Neural cell (in vitro differentiated cells): ENCODE results near the gene RDH14. TPM values are rescaled to one million over a fixed set of nuclear protein-coding genes. Genes with fewer than 3 reads are reported as not detected.

Experiments
- H2AFZ ChIP-seq: fragments of 200-600, 300-800 bp; sonication (generic), shearing (Covaris generic); 2 replicates; pipeline ENCODE4 v1.6.0; 2014; ENCODE audit warnings: low read depth, mild to moderate bottlenecking, antibody characterized with exemption, low read length, moderate library complexity
- H3F3A ChIP-seq: fragments of 200-600 bp; shearing (Covaris generic); 2 replicates; pipeline ENCODE4 v1.6.1; 2016; ENCODE audit warnings: mild to moderate bottlenecking, moderate library complexity, mixed read lengths, antibody characterized with exemption, low read length; ENCODE audit not compliant: insufficient read depth, poor library complexity, severe bottlenecking
- H3K27ac ChIP-seq: fragments of 200-600, 300-800 bp; sonication (generic), shearing (Covaris generic); 2 replicates; pipeline ENCODE4 v1.5.1; 2014; ENCODE audit warnings: mild to moderate bottlenecking, low read length, moderate library complexity
- H3K27me3 ChIP-seq: fragments of 300-800, 200-600 bp; sonication (generic), shearing (Covaris generic); 2 replicates; pipeline ENCODE4 v1.6.0; 2014; ENCODE audit warnings: mild to moderate bottlenecking, low read depth, low read length, moderate library complexity; ENCODE audit not compliant: insufficient read depth
- H3K36me3 ChIP-seq: fragments of 300-800, 200-600 bp; sonication (generic), shearing (Covaris generic); 2 replicates; pipeline ENCODE4 v1.5.1; 2014; ENCODE audit warnings: mild to moderate bottlenecking, antibody characterized with exemption, low read length, moderate library complexity; ENCODE audit not compliant: insufficient read depth
- H3K4me2 ChIP-seq: fragments of 300-800, 200-600 bp; sonication (generic), shearing (Covaris generic); 2 replicates; pipeline ENCODE4 v1.6.0; 2014; ENCODE audit warnings: mild to moderate bottlenecking, low read length
- H3K4me3 ChIP-seq: fragments of 300-800, 200-600 bp; sonication (generic), shearing (Covaris generic); 2 replicates; pipeline ENCODE4 v1.5.1; 2014; ENCODE audit warnings: mild to moderate bottlenecking, low read length, moderate library complexity
- H3K79me2 ChIP-seq: fragments of 200-600 bp; shearing (Covaris generic); replicated peaks from 2 replicates; pipeline ENCODE4 v1.6.0; 2014; ENCODE audit warnings: mild to moderate bottlenecking, low read length, moderate library complexity; ENCODE audit not compliant: insufficient read depth
- H3K9ac ChIP-seq: fragments of 300-800, 200-600 bp; sonication (generic), shearing (Covaris generic); 2 replicates; pipeline ENCODE4 v1.6.1; 2016; ENCODE audit warnings: mild to moderate bottlenecking, low read length, mixed read lengths
- H3K9me2 ChIP-seq: fragments of 200-600 bp; shearing (Covaris generic); 2 replicates; pipeline ENCODE4 v1.6.1; 2016; ENCODE audit warnings: mild to moderate bottlenecking, low read length, mixed read lengths; ENCODE audit not compliant: insufficient read depth
- H3K9me3 ChIP-seq: fragments of 200-600, 300-800 bp; sonication (generic), shearing (Covaris generic); 2 replicates; pipeline ENCODE4 v1.6.1; 2016; ENCODE audit warnings: mild to moderate bottlenecking, mixed run types, low read length, moderate library complexity, mixed read lengths
- H4K20me1 ChIP-seq: fragments of 200-600 bp; shearing (Covaris generic); 2 replicates; pipeline ENCODE4 v1.6.1; 2016; ENCODE audit warnings: mild to moderate bottlenecking, mixed run types; ENCODE audit not compliant: insufficient read depth
- EP300 ChIP-seq: fragments of 450-650 bp; conservative IDR thresholded peaks from 2 replicates; pipeline ENCODE4 v1.6.1; 2014; ENCODE audit warnings: antibody characterized with exemption, mild to moderate bottlenecking, moderate library complexity; ENCODE audit not compliant: poor library complexity, severe bottlenecking
- EZH2 ChIP-seq: fragments of 200-600, 300-800 bp; shearing (Covaris generic), sonication (generic); IDR thresholded peaks from 2 replicates; pipeline ENCODE4 v1.6.1; 2014; ENCODE audit warnings: antibody characterized with exemption, low read length, borderline replicate concordance, mild to moderate bottlenecking; ENCODE audit not compliant: insufficient read depth, poor library complexity, severe bottlenecking
- MXI1 ChIP-seq: fragments of 450-650 bp; conservative IDR thresholded peaks from 2 replicates; pipeline ENCODE4 v1.6.1; 2014; ENCODE audit warnings: antibody characterized with exemption, mild to moderate bottlenecking; ENCODE audit not compliant: poor library complexity, severe bottlenecking
- POLR2AphosphoS5 ChIP-seq: IDR thresholded peaks from 2 replicates; pipeline ENCODE4 v1.6.1; 2012
- RAD21 ChIP-seq: fragments of 450-650 bp; conservative IDR thresholded peaks from 2 replicates; pipeline ENCODE4 v1.6.1; 2014; ENCODE audit warnings: antibody characterized with exemption, mild to moderate bottlenecking, moderate library complexity
- REST ChIP-seq: IDR thresholded peaks from 2 replicates; pipeline ENCODE4 v1.6.1; 2012; ENCODE audit warnings: borderline replicate concordance
- SMC3 ChIP-seq: fragments of 450-650 bp; conservative IDR thresholded peaks from 2 replicates; pipeline ENCODE4 v1.6.1; 2014; ENCODE audit warnings: antibody characterized with exemption, mild to moderate bottlenecking, moderate library complexity; ENCODE audit not compliant: poor library complexity
- polyA plus RNA-seq: library from polyadenylated mRNA; depleted of rRNA; stranded (reverse); fragments of >200 nt; gene quantifications from 2 replicates; pipeline ENCODE4 v1.2.3, GENCODE V29; 2014
- TF ChIP-seq, protein P1 (sequence below): fragments of 450-650 bp; IDR thresholded peaks from 2 replicates; pipeline ENCODE4 v1.5.1; 2014; ENCODE audit warnings: antibody characterized with exemption, mild to moderate bottlenecking, moderate library complexity; ENCODE audit not compliant: poor library complexity, severe bottlenecking

RDH14 gene
- polyA plus RNA-seq, 1 donor from 2014 or later, result 29.4 TPM

DNA sequence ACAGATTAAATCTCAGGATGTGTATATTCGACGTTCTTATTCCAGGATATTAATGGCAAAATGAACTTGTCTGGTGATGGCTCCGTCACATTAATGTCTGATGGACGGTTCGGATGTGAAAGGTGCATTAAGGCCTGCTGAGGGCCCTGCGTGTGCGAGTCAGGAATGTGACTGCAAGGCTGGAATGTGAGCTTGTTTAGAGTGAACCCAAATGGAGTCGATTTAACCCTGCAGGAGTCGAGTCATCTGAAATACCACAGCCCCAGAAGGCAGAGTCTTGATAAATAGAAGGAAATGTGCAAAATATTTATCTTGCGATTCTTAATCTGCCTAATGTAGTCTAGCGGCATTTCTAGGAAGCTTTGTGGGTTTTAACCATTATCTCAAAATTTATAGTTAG, 44.3 kb downstream of the RDH14 start:
- no peak overlapping the region for H3K9ac ChIP-seq
- no peak for TF ChIP-seq POLR2AphosphoS5
- TF ChIP-seq EP300, result no peak
- no peak for TF ChIP-seq RAD21
- TF ChIP-seq, protein P1, sequence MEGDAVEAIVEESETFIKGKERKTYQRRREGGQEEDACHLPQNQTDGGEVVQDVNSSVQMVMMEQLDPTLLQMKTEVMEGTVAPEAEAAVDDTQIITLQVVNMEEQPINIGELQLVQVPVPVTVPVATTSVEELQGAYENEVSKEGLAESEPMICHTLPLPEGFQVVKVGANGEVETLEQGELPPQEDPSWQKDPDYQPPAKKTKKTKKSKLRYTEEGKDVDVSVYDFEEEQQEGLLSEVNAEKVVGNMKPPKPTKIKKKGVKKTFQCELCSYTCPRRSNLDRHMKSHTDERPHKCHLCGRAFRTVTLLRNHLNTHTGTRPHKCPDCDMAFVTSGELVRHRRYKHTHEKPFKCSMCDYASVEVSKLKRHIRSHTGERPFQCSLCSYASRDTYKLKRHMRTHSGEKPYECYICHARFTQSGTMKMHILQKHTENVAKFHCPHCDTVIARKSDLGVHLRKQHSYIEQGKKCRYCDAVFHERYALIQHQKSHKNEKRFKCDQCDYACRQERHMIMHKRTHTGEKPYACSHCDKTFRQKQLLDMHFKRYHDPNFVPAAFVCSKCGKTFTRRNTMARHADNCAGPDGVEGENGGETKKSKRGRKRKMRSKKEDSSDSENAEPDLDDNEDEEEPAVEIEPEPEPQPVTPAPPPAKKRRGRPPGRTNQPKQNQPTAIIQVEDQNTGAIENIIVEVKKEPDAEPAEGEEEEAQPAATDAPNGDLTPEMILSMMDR, result no peak
- TF ChIP-seq REST, result no peak
- TF ChIP-seq EZH2, result no peak
- TF ChIP-seq SMC3, result no peak
- no peak for TF ChIP-seq MXI1
- no peaks in the 10 kb centered on the region for H3K36me3 ChIP-seq
- no peaks in the 10 kb centered on the region for H3K9me3 ChIP-seq
- no peaks in the 10 kb centered on the region for H3K9me2 ChIP-seq
- H3K4me3 ChIP-seq, result no peak overlapping the region
- H3K79me2 ChIP-seq, result no peaks in the 10 kb centered on the region
- no peak overlapping the region for H3K4me2 ChIP-seq
- H3K27ac ChIP-seq, result no peak overlapping the region
- H4K20me1 ChIP-seq, result no peaks in the 10 kb centered on the region
- H3F3A ChIP-seq, result no peaks in the 10 kb centered on the region
- no peaks in the 10 kb centered on the region for H3K27me3 ChIP-seq
- no peak overlapping the region for H2AFZ ChIP-seq

- Histone ChIP-seq H3K27me3 (no peaks in the 10 kb centered on the region), H3K4me3 (no peak overlapping the region), H3K4me2 (no peak overlapping the region), H3K9me3 (no peaks in the 10 kb centered on the region), H3F3A (no peaks in the 10 kb centered on the region), H3K36me3 (no peaks in the 10 kb centered on the region), H3K27ac (no peak overlapping the region), H4K20me1 (no peaks in the 10 kb centered on the region), H3K9me2 (no peaks in the 10 kb centered on the region), H2AFZ (no peak overlapping the region), H3K79me2 (no peaks in the 10 kb centered on the region), H3K9ac (no peak overlapping the region)
- TF ChIP-seq MXI1, result no peak
These were observed 45.7 kb downstream of the RDH14 start for GRCh38 chr2:18514526-18515461.
